T-helper 2 cell treated with Interferon-gamma antibody and Interleukin-4, amounts not matched to agents 5 μg/mL and 100 μg/mL, for 36 hours (primary cell): ENCODE results near the gene CD93.

ENCODE experiments used
- DNase-seq: peaks from one replicate; pipeline ENCODE4 v3.0.0; 2021; ENCODE audit warnings: low spot score
- H3K27ac Mint-ChIP-seq: one replicate; pipeline ENCODE4 v1.8.0; 2021; ENCODE audit warnings: mild to moderate bottlenecking, mixed read lengths
- H3K27me3 Mint-ChIP-seq: one replicate; pipeline ENCODE4 v1.8.0; 2021; ENCODE audit warnings: low read depth, mixed read lengths
- H3K36me3 Mint-ChIP-seq: one replicate; pipeline ENCODE4 v1.8.0; 2021; ENCODE audit warnings: low read depth, mixed read lengths
- H3K4me1 Mint-ChIP-seq: one replicate; pipeline ENCODE4 v1.8.0; 2021; ENCODE audit warnings: low read depth, mixed read lengths
- H3K4me3 Mint-ChIP-seq: one replicate; pipeline ENCODE4 v1.8.0; 2022; ENCODE audit warnings: mild to moderate bottlenecking, moderate library complexity, mixed read lengths
- H3K9me3 Mint-ChIP-seq: one replicate; pipeline ENCODE4 v1.8.0; 2021; ENCODE audit warnings: mixed read lengths

The CD93 gene

GRCh38 chr20:23115822-23116221 lies 29.7 kb upstream of the CD93 start:
- DNase-seq: no peak
- Mint-ChIP-seq H3K27me3 (peaks cover 3% of the 10 kb centered on the region), H3K27ac (no peak overlapping the region), H3K4me3 (no peak overlapping the region), H3K9me3 (no peaks in the 10 kb centered on the region), H3K4me1 (no peaks in the 10 kb centered on the region), H3K36me3 (no peaks in the 10 kb centered on the region)

- Mint-ChIP-seq H3K9me3 (no peaks in the 10 kb centered on the region), H3K27me3 (no peaks in the 10 kb centered on the region), H3K36me3 (no peaks in the 10 kb centered on the region), H3K27ac (no peak overlapping the region), H3K4me3 (no peak overlapping the region), H3K4me1 (no peaks in the 10 kb centered on the region)
- DNase-seq: no peak
These were observed 28.4 kb upstream of the CD93 start for GRCh38 chr20:23114448-23115082.

GRCh38 chr20:23114018-23114417 lies 27.9 kb upstream of the CD93 start:
- Mint-ChIP-seq H3K36me3 (no peaks in the 10 kb centered on the region), H3K27ac (no peak overlapping the region), H3K4me1 (no peaks in the 10 kb centered on the region), H3K9me3 (no peaks in the 10 kb centered on the region), H3K4me3 (no peak overlapping the region), H3K27me3 (no peaks in the 10 kb centered on the region)
- no peak for DNase-seq

- H3K36me3 Mint-ChIP-seq: no peaks in the 10 kb centered on the region
- H3K4me3 Mint-ChIP-seq: no peak overlapping the region
- H3K27ac Mint-ChIP-seq: no peak overlapping the region
- no peak for DNase-seq
- H3K27me3 Mint-ChIP-seq: no peaks in the 10 kb centered on the region
- no peaks in the 10 kb centered on the region for H3K4me1 Mint-ChIP-seq
- H3K9me3 Mint-ChIP-seq: no peaks in the 10 kb centered on the region
These were observed 26.5 kb upstream of the CD93 start for GRCh38 chr20:23112595-23112994.

- DNase-seq: no peak
- H3K36me3 Mint-ChIP-seq: no peaks in the 10 kb centered on the region
- H3K4me3 Mint-ChIP-seq: no peak overlapping the region
- H3K27me3 Mint-ChIP-seq: no peaks in the 10 kb centered on the region
- H3K9me3 Mint-ChIP-seq: no peaks in the 10 kb centered on the region
- H3K4me1 Mint-ChIP-seq: no peaks in the 10 kb centered on the region
- no peak overlapping the region for H3K27ac Mint-ChIP-seq
These were observed 25.8 kb upstream of the CD93 start for GRCh38 chr20:23111944-23112342.

GRCh38 chr20:23111307-23111943 lies 25.3 kb upstream of the CD93 start:
- H3K27me3 Mint-ChIP-seq: no peaks in the 10 kb centered on the region
- H3K9me3 Mint-ChIP-seq: no peaks in the 10 kb centered on the region
- no peak for DNase-seq
- H3K4me3 Mint-ChIP-seq: no peak overlapping the region
- no peak overlapping the region for H3K27ac Mint-ChIP-seq
- H3K4me1 Mint-ChIP-seq: no peaks in the 10 kb centered on the region
- H3K36me3 Mint-ChIP-seq: no peaks in the 10 kb centered on the region

GRCh38 chr20:23108871-23109270 lies 22.7 kb upstream of the CD93 start:
- H3K9me3 Mint-ChIP-seq: no peaks in the 10 kb centered on the region
- H3K27me3 Mint-ChIP-seq: peaks cover 2% of the 10 kb centered on the region
- no peaks in the 10 kb centered on the region for H3K4me1 Mint-ChIP-seq
- no peak overlapping the region for H3K4me3 Mint-ChIP-seq
- no peak overlapping the region for H3K27ac Mint-ChIP-seq
- no peak for DNase-seq
- no peaks in the 10 kb centered on the region for H3K36me3 Mint-ChIP-seq

GRCh38 chr20:23107466-23107865 lies 21.3 kb upstream of the CD93 start:
- DNase-seq: no peak
- Mint-ChIP-seq H3K4me3 (no peak overlapping the region), H3K9me3 (no peaks in the 10 kb centered on the region), H3K4me1 (no peaks in the 10 kb centered on the region), H3K36me3 (no peaks in the 10 kb centered on the region), H3K27ac (no peak overlapping the region), H3K27me3 (peaks cover 2% of the 10 kb centered on the region)

GRCh38 chr20:23106271-23106851 lies 20.2 kb upstream of the CD93 start:
- no peaks in the 10 kb centered on the region for H3K9me3 Mint-ChIP-seq
- no peaks in the 10 kb centered on the region for H3K4me1 Mint-ChIP-seq
- peaks cover 2% of the 10 kb centered on the region for H3K27me3 Mint-ChIP-seq
- DNase-seq: no peak
- no peak overlapping the region for H3K4me3 Mint-ChIP-seq
- H3K27ac Mint-ChIP-seq: no peak overlapping the region
- no peaks in the 10 kb centered on the region for H3K36me3 Mint-ChIP-seq

- no peak overlapping the region for H3K27ac Mint-ChIP-seq
- H3K4me1 Mint-ChIP-seq: no peaks in the 10 kb centered on the region
- no peaks in the 10 kb centered on the region for H3K36me3 Mint-ChIP-seq
- no peak overlapping the region for H3K4me3 Mint-ChIP-seq
- no peak for DNase-seq
- H3K9me3 Mint-ChIP-seq: no peaks in the 10 kb centered on the region
- H3K27me3 Mint-ChIP-seq: peaks cover 2% of the 10 kb centered on the region
These were observed 19.1 kb upstream of the CD93 start for GRCh38 chr20:23105193-23105592.

GRCh38 chr20:23103284-23104018 lies 17.3 kb upstream of the CD93 start:
- no peaks in the 10 kb centered on the region for H3K36me3 Mint-ChIP-seq
- no peaks in the 10 kb centered on the region for H3K4me1 Mint-ChIP-seq
- no peaks in the 10 kb centered on the region for H3K9me3 Mint-ChIP-seq
- DNase-seq: no peak
- no peak overlapping the region for H3K27ac Mint-ChIP-seq
- H3K27me3 Mint-ChIP-seq: peaks cover 2% of the 10 kb centered on the region
- H3K4me3 Mint-ChIP-seq: no peak overlapping the region

- H3K27me3 Mint-ChIP-seq: peaks cover 7% of the 10 kb centered on the region
- no peaks in the 10 kb centered on the region for H3K4me1 Mint-ChIP-seq
- H3K27ac Mint-ChIP-seq: no peak overlapping the region
- DNase-seq: no peak
- no peaks in the 10 kb centered on the region for H3K36me3 Mint-ChIP-seq
- H3K9me3 Mint-ChIP-seq: no peaks in the 10 kb centered on the region
- no peak overlapping the region for H3K4me3 Mint-ChIP-seq
These were observed 15.7 kb upstream of the CD93 start for GRCh38 chr20:23101696-23102406.

- H3K36me3 Mint-ChIP-seq: no peaks in the 10 kb centered on the region
- H3K4me1 Mint-ChIP-seq: no peaks in the 10 kb centered on the region
- no peak overlapping the region for H3K27ac Mint-ChIP-seq
- peaks cover 7% of the 10 kb centered on the region for H3K27me3 Mint-ChIP-seq
- DNase-seq: no peak
- H3K9me3 Mint-ChIP-seq: no peaks in the 10 kb centered on the region
- H3K4me3 Mint-ChIP-seq: no peak overlapping the region
These were observed 14.6 kb upstream of the CD93 start for GRCh38 chr20:23100720-23101107.
